Esophagus mucosa (tissue), 1 donor: ENCODE measurements around the gene CHPF2. TPM values are rescaled to one million over a fixed set of nuclear protein-coding genes. Genes with fewer than 3 reads are reported as not detected.

ENCODE experiments used
- ATAC-seq: fragments of 200-7000 bp; cut with Tn5 transposase; one replicate; pipeline ENCODE4 v1.9.1; 2020
- total RNA-seq: library from RNA; stranded (reverse); gene quantifications from one replicate; pipeline ENCODE4 v1.2.4, GENCODE V29; 2023
- donor health status: DM: yes; HTN: yes; CAD: no.

Gene CHPF2
- total RNA-seq, 1 donor from 2014 or later: 10.9 TPM

DNA sequence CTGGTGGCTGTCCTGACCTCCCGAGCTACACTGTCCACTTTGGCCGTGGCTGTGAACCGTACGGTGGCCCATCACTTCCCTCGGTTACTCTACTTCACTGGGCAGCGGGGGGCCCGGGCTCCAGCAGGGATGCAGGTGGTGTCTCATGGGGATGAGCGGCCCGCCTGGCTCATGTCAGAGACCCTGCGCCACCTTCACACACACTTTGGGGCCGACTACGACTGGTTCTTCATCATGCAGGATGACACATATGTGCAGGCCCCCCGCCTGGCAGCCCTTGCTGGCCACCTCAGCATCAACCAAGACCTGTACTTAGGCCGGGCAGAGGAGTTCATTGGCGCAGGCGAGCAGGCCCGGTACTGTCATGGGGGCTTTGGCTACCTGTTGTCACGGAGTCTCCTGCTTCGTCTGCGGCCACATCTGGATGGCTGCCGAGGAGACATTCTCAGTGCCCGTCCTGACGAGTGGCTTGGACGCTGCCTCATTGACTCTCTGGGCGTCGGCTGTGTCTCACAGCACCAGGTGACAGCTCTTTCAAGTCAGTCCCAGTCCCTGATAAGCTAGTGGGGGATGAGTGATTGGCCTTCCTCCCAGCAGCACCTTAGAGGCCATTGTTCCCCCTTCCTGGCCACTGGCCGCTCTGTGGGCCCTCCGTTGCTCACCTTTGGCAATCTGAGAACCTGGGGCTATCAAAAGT, 3.0 kb downstream of the CHPF2 start:
- ATAC-seq: no peak

- ATAC-seq: no peak
These were observed 4.1 kb downstream of the CHPF2 start for GRCh38 chr7:151236406-151236805.

DNA sequence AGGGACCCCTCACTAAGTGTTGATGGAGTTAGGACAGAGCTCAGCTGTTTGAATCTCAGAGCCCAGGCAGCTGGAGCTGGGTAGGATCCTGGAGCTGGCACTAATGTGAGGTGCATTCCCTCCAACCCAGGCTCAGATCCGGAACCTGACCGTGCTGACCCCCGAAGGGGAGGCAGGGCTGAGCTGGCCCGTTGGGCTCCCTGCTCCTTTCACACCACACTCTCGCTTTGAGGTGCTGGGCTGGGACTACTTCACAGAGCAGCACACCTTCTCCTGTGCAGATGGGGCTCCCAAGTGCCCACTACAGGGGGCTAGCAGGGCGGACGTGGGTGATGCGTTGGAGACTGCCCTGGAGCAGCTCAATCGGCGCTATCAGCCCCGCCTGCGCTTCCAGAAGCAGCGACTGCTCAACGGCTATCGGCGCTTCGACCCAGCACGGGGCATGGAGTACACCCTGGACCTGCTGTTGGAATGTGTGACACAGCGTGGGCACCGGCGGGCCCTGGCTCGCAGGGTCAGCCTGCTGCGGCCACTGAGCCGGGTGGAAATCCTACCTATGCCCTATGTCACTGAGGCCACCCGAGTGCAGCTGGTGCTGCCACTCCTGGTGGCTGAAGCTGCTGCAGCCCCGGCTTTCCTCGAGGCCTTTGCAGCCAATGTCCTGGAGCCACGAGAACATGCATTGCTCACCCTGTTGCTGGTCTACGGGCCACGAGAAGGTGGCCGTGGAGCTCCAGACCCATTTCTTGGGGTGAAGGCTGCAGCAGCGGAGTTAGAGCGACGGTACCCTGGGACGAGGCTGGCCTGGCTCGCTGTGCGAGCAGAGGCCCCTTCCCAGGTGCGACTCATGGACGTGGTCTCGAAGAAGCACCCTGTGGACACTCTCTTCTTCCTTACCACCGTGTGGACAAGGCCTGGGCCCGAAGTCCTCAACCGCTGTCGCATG, 5.2 kb downstream of the CHPF2 start:
- ATAC-seq: no peak

DNA sequence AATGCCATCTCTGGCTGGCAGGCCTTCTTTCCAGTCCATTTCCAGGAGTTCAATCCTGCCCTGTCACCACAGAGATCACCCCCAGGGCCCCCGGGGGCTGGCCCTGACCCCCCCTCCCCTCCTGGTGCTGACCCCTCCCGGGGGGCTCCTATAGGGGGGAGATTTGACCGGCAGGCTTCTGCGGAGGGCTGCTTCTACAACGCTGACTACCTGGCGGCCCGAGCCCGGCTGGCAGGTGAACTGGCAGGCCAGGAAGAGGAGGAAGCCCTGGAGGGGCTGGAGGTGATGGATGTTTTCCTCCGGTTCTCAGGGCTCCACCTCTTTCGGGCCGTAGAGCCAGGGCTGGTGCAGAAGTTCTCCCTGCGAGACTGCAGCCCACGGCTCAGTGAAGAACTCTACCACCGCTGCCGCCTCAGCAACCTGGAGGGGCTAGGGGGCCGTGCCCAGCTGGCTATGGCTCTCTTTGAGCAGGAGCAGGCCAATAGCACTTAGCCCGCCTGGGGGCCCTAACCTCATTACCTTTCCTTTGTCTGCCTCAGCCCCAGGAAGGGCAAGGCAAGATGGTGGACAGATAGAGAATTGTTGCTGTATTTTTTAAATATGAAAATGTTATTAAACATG, 6.0 kb downstream of the CHPF2 start:
- no peak for ATAC-seq

DNA sequence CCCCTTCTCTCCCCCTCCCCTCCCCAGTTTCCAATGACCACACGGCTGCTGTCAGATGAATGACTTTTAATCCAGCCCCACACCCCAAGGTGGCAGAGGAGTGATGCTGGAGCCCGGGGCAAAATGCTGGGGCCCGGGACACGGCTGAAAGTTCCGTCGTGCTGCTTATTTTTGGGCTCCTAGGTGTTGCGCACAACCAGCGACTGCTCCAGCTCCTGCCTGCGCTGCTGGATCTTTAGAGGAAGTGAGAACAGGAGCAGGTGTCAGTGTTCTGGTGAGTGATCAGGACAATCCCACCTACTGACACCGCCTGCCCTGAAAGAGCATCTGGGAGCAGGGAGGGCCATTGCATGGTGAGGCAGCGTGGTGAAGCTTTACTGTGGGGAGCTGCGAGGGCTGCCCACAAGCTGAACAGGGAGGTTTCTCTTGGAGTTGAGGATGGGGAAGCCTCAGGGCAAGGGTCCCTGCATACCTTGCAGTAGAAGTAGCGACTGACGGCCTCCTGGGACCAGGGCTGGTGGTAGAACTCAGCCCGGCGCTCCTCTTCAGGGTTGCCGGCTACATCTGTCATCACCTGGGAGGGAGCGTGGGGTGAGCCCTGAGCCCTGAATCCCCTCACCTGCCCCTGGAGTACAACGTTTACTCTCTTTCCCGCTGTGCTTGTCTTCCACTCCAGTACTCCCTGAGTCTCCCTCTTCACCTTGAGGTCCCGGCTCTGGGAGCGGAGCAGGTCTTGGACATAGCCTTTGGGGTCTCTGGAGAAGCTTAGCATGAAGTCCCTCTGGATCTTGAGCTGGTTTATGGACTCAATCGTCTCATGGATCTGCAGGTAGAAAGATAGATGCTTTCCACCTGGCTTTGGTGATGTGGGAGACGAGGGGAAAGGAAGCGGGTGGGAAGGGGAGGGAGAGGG, 6.9 kb downstream of the CHPF2 start:
- no peak for ATAC-seq

DNA sequence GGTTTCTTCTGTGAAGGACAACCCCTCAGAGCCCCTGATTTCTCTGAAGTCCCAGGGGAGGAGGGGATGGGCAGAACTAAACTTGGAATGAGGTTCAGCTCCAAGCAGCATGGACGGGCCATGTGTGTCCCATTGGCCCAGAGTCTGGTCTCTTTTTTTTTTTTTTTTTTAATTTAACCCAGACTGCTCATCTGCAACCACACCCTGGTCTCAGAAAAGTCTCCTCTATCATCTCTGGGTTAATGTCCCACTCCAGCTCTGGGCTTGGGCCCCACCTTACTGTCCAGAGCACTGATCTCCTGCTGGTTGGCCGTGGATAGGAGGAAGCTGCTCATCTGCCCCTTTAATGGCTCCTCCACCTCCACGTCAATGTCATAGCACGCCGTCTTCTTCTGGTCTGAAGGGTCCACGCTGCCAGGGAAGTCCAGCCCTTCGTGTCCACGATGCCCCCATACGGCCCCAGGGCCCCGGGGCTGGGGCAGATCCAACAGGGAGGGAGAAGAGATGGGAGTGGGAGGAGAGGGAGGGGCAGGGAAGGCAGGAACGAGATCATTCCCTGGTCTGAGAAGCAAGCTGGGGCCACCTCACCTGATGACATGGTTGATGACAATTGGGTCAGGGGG, 7.7 kb downstream of the CHPF2 start:
- no peak for ATAC-seq

- no peak for ATAC-seq
These were observed 8.3 kb downstream of the CHPF2 start for GRCh38 chr7:151240536-151240935.

GRCh38 chr7:151240942-151241754, 8.9 kb downstream of the CHPF2 start:
- no peak for ATAC-seq

- ATAC-seq: no peak
These were observed 9.4 kb downstream of the CHPF2 start for GRCh38 chr7:151241755-151242096.

DNA sequence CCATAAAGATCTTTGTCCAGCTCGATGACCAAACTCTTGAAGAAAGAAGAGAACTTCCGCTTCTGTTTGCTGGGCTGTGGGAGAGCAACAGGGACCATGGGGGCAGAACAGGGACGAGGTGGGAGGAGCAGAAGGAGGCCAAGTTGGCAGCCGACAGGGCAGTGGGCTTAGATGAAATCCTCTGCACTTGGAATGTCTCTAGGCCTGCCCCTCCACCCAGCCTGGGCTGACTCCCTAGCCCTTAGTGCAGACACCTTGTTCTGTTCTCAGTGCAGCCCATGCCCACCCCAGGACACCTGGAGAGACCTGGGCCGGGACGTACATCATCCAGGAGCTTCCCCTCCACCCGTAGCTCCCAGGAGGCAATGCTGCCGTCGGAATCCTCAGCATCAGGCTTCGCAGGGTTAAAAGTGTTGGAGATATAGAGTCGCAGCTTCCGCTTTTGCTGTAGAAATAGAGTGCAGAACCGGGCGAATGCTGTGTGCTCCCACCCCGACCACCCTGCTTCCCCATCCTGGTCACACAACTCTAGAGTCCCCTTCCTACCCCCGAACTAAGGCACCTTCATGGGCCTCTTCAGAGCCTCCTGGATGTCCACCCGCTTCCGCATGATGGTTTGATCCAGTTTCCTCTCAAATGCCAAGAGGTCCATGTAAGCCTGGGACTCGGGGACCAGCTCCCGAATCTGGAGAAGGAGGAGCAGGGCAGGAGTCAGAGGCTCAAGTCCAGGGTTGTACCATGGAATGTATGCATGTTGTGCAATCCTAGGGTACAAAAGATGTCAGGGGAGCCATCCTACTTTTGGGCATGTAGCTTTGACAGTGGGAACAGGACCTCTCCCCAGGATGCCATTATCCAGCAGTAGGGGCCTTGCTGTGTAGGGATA, 10.1 kb downstream of the CHPF2 start:
- ATAC-seq: no peak

- ATAC-seq: no peak
These were observed 10.7 kb downstream of the CHPF2 start for GRCh38 chr7:151243045-151243349.

DNA sequence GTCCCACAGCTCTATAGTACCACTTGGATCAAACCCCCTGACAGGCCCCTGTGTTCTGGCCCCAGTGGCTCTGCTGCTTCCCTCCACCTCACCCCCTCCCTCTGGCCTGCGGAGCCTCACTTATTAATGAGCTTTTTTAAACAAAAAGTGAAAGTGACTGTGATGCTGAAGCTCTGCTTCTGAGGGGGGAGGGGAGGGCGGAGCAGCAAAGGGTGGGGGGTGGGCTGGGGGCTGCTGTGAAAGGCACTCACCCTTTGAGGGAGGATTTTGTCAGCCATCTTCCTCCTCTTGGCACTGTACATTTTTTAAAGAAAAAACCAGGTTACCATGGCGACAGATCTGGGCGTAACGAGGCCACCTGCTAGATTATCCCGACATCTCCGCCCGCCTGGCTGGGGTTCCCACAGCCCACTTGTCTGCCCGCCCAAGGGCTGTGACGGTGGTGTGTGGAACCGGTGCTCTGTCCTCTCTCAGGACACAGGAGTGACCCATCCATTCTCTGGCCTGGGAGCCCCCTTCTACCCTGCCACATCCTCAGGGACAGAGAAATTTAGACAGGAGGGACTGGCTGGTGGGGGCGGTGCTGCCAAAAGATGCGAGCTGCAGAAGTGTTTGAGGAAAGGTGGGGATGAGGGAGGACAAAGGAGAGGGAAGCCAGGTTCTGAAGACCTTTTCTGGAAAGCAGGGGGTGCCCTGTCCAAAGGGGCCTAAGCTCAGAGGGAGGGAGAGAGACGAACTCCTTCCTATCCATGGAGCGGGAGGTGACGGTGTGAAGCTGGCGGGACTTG, 11.3 kb downstream of the CHPF2 start:
- no peak for ATAC-seq

DNA sequence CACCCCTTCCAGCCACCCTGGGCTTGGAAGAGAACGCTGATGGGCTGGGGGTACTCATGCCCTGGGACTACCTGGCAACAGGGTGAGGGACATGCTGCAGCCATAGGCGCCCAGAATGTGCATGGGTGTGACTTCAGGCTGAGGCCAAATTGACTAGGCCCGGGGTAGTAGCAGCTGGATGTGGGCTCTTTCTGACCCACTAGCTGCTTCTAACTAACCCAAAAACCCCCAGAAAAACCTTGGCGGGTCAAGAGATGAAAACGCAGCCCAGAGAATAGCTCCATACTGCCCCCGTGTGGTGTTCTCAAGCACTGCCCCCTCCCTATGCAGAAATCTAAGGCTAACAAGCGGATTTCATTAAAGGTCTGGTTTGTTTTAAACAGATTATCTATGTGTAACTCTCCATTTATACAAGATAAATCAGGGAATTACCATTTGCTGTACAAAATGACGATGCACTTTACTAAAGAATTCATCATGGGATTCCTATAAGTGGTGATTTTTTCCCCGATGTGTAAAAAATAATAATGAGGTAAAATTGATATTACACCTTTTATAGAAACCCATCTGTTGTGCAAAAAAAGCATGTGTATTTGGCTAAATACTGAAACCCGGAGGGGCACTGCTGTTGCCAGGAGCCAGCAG, 12.0 kb downstream of the CHPF2 start:
- no peak for ATAC-seq

GRCh38 chr7:151244841-151245346, 12.6 kb downstream of the CHPF2 start:
- ATAC-seq: no peak

DNA sequence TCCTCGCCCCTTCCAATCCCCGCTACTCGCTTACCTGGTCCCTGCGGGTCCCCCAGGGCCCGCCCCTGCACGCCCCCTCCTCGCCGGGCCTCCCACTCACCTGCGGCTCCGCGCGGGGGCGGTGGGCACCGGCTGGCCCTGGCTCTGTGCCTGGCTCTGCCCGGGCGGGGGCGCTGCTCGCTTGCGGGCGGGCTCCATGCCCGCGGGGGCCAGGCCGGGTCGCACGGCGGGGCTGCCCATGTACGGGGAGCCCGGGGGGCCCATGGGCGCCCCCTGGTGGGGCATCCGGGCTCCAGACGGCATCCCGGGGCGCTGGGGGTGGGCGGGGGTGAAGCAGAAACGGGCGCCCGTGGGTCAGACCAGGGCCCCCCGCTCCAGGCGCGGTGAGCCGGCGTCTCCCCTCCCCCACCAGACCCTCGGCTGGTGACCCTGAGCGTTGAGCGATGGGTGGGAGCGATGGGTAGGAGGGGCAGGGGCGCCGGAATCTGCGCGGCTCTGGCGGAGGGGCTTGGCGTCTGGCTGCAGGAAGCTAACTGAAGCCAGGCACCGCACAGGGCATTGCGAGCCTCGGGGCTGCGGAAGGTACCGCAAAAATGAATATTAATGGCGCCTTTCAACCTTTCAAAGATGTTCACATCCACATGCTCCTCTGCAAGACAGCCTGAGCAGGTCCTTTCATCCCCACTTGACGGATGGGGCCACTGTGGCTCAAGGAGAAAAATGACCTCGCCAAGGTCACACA, 13.2 kb downstream of the CHPF2 start:
- ATAC-seq: peak; percentile 3

DNA sequence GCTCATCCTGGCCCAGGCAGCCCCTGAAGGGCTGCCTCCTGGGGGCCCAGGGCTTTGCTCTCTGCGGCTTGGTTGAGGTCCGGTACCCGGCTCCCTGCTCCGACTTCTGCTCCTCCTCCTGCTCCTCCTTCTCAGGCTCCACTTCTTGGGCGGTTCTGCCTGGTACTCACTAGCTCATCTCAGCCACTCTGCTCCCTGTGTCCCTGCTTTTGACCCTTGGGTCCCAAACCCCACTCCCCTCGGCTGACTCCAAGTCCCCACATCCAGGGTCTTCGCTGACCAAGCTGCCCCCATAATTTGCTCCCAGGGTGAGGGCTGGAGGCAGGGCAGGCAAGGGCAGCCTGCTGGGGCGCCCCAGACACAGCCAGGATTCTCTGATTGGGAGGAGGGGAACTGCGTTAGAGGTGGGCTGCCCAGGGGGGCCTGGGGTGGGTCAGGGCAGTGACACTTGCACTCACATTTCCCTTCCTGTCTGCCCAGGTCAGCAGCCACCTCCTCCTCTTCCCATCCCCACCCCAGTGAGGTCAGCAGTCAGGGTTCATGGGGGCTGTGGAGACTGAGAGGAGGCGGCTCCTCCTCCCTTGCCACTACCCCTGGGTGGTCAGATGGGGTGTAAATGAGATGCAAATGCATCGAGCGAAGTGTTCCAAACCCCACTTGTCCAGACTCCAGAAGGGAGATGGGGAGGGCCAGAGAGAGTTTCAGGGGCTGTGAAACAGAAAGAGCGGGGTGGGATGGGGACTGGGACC, 14.0 kb downstream of the CHPF2 start:
- ATAC-seq: no peak
